GM18508 (cell line): ENCODE data around the gene PIP4K2A.

Experiments
- ATAC-seq: cut with Tn5 transposase; IDR thresholded peaks from one replicate; pipeline ENCODE4 v1.9.1; 2021; ENCODE audit warnings: moderate number of reproducible peaks; ENCODE audit not compliant: insufficient read depth, unreplicated experiment

The PIP4K2A gene

GRCh38 chr10:22570234-22570633 is 144.1 kb downstream of the PIP4K2A start:
- ATAC-seq = no peak

- no peak for ATAC-seq
Observed at GRCh38 chr10:22568928-22569327, 145.4 kb downstream of the PIP4K2A start.

- no peak for ATAC-seq
Observed at GRCh38 chr10:22564060-22564459, 150.3 kb downstream of the PIP4K2A start.

GRCh38 chr10:22561909-22562308 is 152.5 kb downstream of the PIP4K2A start:
- ATAC-seq = no peak

GRCh38 chr10:22560913-22561239 is 153.5 kb downstream of the PIP4K2A start:
- no peak for ATAC-seq

- no peak for ATAC-seq
Observed at GRCh38 chr10:22560096-22560912, 154.1 kb downstream of the PIP4K2A start.

GRCh38 chr10:22557321-22557720 is 157.1 kb downstream of the PIP4K2A start:
- ATAC-seq = no peak

- ATAC-seq = no peak
Observed at GRCh38 chr10:22556774-22557173, 157.6 kb downstream of the PIP4K2A start.

GRCh38 chr10:22554461-22555182 is 159.8 kb downstream of the PIP4K2A start:
- ATAC-seq = no peak

GRCh38 chr10:22553452-22553995 is 160.9 kb downstream of the PIP4K2A start:
- no peak for ATAC-seq

- ATAC-seq = no peak
Observed at GRCh38 chr10:22552888-22553378, 161.4 kb downstream of the PIP4K2A start.

- no peak for ATAC-seq
Observed at GRCh38 chr10:22551681-22552365, 162.6 kb downstream of the PIP4K2A start.

- no peak for ATAC-seq
Observed at GRCh38 chr10:22550732-22551131, 163.6 kb downstream of the PIP4K2A start.

- ATAC-seq = no peak
Observed at GRCh38 chr10:22548344-22548743, 166.0 kb downstream of the PIP4K2A start.

GRCh38 chr10:22545643-22546042 is 168.7 kb downstream of the PIP4K2A start:
- ATAC-seq = no peak

GRCh38 chr10:22544325-22545068 is 169.9 kb downstream of the PIP4K2A start:
- ATAC-seq = no peak

- ATAC-seq = no peak
Observed at GRCh38 chr10:22542773-22543172, 171.6 kb downstream of the PIP4K2A start.

GRCh38 chr10:22541900-22542299 is 172.5 kb downstream of the PIP4K2A start:
- ATAC-seq = no peak

- no peak for ATAC-seq
Observed at GRCh38 chr10:22539579-22540298, 174.6 kb downstream of the PIP4K2A start.
